B cell (primary cell): Measurements from ENCODE around the gene PCDH8. TPM values are rescaled to one million over a fixed set of nuclear protein-coding genes. Genes with fewer than 3 reads are reported as not detected.

Experiments
- ATAC-seq: fragments of 200-7000 bp; cut with Tn5 transposase; one replicate; pipeline ENCODE4 v1.10.0; 2021; ENCODE audit warnings: low read depth, mild to moderate bottlenecking, moderate number of reproducible peaks, moderate library complexity
- CTCF ChIA-PET: fragments of 350-600 bp; sonication (Branson Sonifier 250); formaldehyde crosslinking; loops from one replicate; lab custom pipeline; 2021; ENCODE audit warnings: antibody characterized with exemption, inconsistent platforms; lab: Charles Lee
- POLR2A ChIA-PET: fragments of 350-600 bp; sonication (Branson Sonifier 250); formaldehyde crosslinking; loops from one replicate; lab custom pipeline; 2021; ENCODE audit warnings: antibody characterized with exemption; lab: Charles Lee
- DNase-seq: peaks from one replicate; pipeline ENCODE4 v3.0.0; 2013
- H2AFZ ChIP-seq: 2 replicates; pipeline ENCODE4 v1.6.1; 2012; ENCODE audit warnings: mild to moderate bottlenecking, low read depth, low read length; ENCODE audit not compliant: insufficient read depth, poor library complexity, severe bottlenecking
- H3K27ac ChIP-seq, 2 donors: 1 replicate in 1 of 2; 2 replicates in 1 of 2; pipeline ENCODE4 v1.5.1; 2012 to 2013; ENCODE audit warnings: low read length in 2 of 2, mild to moderate bottlenecking in 2 of 2, moderate library complexity in 1 of 2
- H3K27me3 ChIP-seq, 4 experiments: fragments of 200-600 bp in 1 of 4; sonication (generic) in 1 of 4; replicated peaks in 1 of 4; 1 replicate in 2 of 4; 2 replicates in 2 of 4; pipeline versions ENCODE4 v1.6.1 to v1.7.0; 2013 to 2016; ENCODE audit warnings: low read length in 3 of 4, mild to moderate bottlenecking in 2 of 4, mixed read lengths in 1 of 4, moderate library complexity in 1 of 4; ENCODE audit not compliant: insufficient read depth in 4 of 4, control insufficient read depth in 3 of 4; ENCODE audit errors: control extremely low read depth in 1 of 4
- H3K36me3 ChIP-seq, 2 experiments: replicated peaks in 1 of 2; 1 replicate in 1 of 2; 2 replicates in 1 of 2; pipeline versions ENCODE4 v1.6.1 to v1.7.1; 2013; ENCODE audit warnings: low read length in 1 of 2; ENCODE audit not compliant: insufficient read depth in 2 of 2, control insufficient read depth in 1 of 2; ENCODE audit errors: control extremely low read depth in 1 of 2, extremely low read depth in 1 of 2
- H3K4me1 ChIP-seq, 2 donors: fragments of 200-600 bp in 1 of 2; sonication (generic) in 1 of 2; 1 replicate in 1 of 2; 2 replicates in 1 of 2; pipeline versions ENCODE4 v1.5.1 to v1.6.1; 2013 to 2017; ENCODE audit warnings: low read length in 2 of 2; ENCODE audit not compliant: control insufficient read depth in 2 of 2, insufficient read depth in 2 of 2
- H3K4me2 ChIP-seq: replicated peaks from 2 replicates; pipeline ENCODE3; 2012; ENCODE audit warnings: mild to moderate bottlenecking, low read depth, low read length; ENCODE audit not compliant: poor library complexity, severe bottlenecking
- H3K4me3 ChIP-seq, 5 experiments: fragments of 200-600 bp in 1 of 5; sonication (generic) in 1 of 5; 1 replicate in 3 of 5; 2 replicates in 2 of 5; pipeline versions ENCODE4 v1.5.1 to v1.7.0; 2011 to 2016; ENCODE audit warnings: low read length in 4 of 5, mild to moderate bottlenecking in 4 of 5, low read depth in 2 of 5, control low read depth in 1 of 5, moderate library complexity in 1 of 5; ENCODE audit not compliant: insufficient read depth in 1 of 5; ENCODE audit errors: control extremely low read depth in 1 of 5, extremely low read depth in 1 of 5
- H3K79me2 ChIP-seq: fragments of 200-600 bp; sonication (generic); one replicate; pipeline ENCODE4 v1.6.0; 2016; ENCODE audit warnings: low read length; ENCODE audit not compliant: control insufficient read depth, insufficient read depth
- H3K9ac ChIP-seq: fragments of 200-600 bp; sonication (generic); 2 replicates; pipeline ENCODE4 v1.6.1; 2017; ENCODE audit warnings: mild to moderate bottlenecking, low read length, moderate library complexity
- H3K9me3 ChIP-seq, 3 donors: one replicate each; pipeline versions ENCODE4 v1.6.1 to v1.7.1; 2013; ENCODE audit warnings: low read length in 2 of 3; ENCODE audit not compliant: control insufficient read depth in 2 of 3, insufficient read depth in 1 of 3; ENCODE audit errors: control extremely low read depth in 1 of 3
- H4K20me1 ChIP-seq: 2 replicates; pipeline ENCODE4 v1.6.0; 2012; ENCODE audit warnings: mild to moderate bottlenecking, low read length; ENCODE audit not compliant: insufficient read depth, control insufficient read depth, poor library complexity, severe bottlenecking
- H3K27ac Mint-ChIP-seq: one replicate; pipeline ENCODE4 v1.8.0; 2021; ENCODE audit warnings: mixed read lengths
- H3K27me3 Mint-ChIP-seq: one replicate; pipeline ENCODE4 v1.8.0; 2021; ENCODE audit warnings: mixed read lengths
- H3K4me1 Mint-ChIP-seq: one replicate; pipeline ENCODE4 v1.8.0; 2021; ENCODE audit warnings: mixed read lengths
- H3K4me3 Mint-ChIP-seq: one replicate; pipeline ENCODE4 v1.8.0; 2021; ENCODE audit warnings: mixed read lengths
- H3K9me3 Mint-ChIP-seq: one replicate; pipeline ENCODE4 v1.8.0; 2022; ENCODE audit warnings: mixed read lengths; ENCODE audit not compliant: insufficient read depth
- EZH2 ChIP-seq: IDR thresholded peaks from 2 replicates; pipeline ENCODE4 v1.6.1; 2012; ENCODE audit warnings: borderline replicate concordance, low read depth, mild to moderate bottlenecking, moderate library complexity, low read length; ENCODE audit not compliant: insufficient read depth, poor library complexity, severe bottlenecking
- WGBS: methylation state at CpG from one replicate; pipeline ENCODE4 v1.1.5; 2013; ENCODE audit warnings: missing lambda C conversion rate; ENCODE audit not compliant: insufficient coverage; 5-methylcytosine and 5-hydroxymethylcytosine counted together
- intact Hi-C: fragments of 100-400 bp; cut with micrococcal nuclease; formaldehyde crosslinking; loops from one replicate; pipeline ENCODE4 v1.10.0; 2022
- polyA plus RNA-seq: library from polyadenylated mRNA; depleted of rRNA; stranded (reverse); fragments of >200 nt; gene quantifications from 2 replicates; pipeline ENCODE4 v1.2.3, GENCODE V29; 2012
- small RNA-seq: library from RNA; depleted of rRNA; stranded (forward); fragments of <200 nt; gene quantifications from one replicate; pipeline ENCODE3, GENCODE V24; 2012; ENCODE audit warnings: low replicate concordance, low read depth; ENCODE audit not compliant: insufficient read length
- total RNA-seq, 2 donors: library from RNA; stranded (reverse); fragments of 120-200 nt in 1 of 2; gene quantifications; 1 replicate in 1 of 2; 2 replicates in 1 of 2; pipeline versions ENCODE4 v1.2.3 to v1.2.4, GENCODE V29; 2013 to 2022
- TF ChIP-seq, protein P1 (sequence below): fragments of 200-600 bp; IDR thresholded peaks from one replicate; pipeline ENCODE4 v1.8.0; 2022; ENCODE audit warnings: antibody characterized with exemption, mild to moderate bottlenecking

PCDH8 gene
- total and polyA plus RNA-seq, 2 donors (not counting 1 experiment from before 2014, with no cell fraction given): not detected

DNA sequence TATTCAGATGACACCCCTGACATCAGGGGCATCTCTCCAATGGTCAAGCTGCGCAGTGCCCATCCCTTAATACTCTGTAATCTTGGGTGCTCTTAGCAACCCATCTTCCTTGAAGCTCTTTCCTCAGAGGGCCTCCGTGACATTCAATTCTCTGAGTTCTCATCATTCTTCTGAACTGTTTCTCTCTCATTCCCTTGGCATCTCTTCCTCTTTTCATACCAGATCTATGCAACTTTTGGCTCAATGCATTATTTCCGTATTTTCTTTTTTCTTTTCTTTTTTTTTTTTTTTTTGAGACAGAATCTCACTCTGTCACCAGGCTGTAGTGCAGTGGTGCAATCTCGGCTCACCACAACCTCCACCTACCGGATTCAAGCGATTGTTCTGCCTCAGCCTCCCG, 53.9 kb downstream of the PCDH8 start:
- POLR2A ChIA-PET: no interaction called here
- no peaks in the 10 kb centered on the region for H4K20me1 ChIP-seq
- no peak overlapping the region for H3K4me2 ChIP-seq
- no peak overlapping the region for H3K27ac ChIP-seq
- peaks cover 0 to 2% (median 0%) of the 10 kb centered on the region in 4 experiments for H3K27me3 ChIP-seq
- 94% methylated on average over 2 of the region's 7 CpGs for WGBS
- H3K27me3 Mint-ChIP-seq: peaks cover 11% of the 10 kb centered on the region
- H3K9me3 ChIP-seq: no peaks in the 10 kb centered on the region
- no peaks in the 10 kb centered on the region for H3K9me3 Mint-ChIP-seq
- no peaks in the 10 kb centered on the region for H3K4me1 ChIP-seq
- H3K27ac Mint-ChIP-seq: no peak overlapping the region
- no peaks in the 10 kb centered on the region for H3K36me3 ChIP-seq
- no peak for TF ChIP-seq EZH2
- TF ChIP-seq, protein P1, sequence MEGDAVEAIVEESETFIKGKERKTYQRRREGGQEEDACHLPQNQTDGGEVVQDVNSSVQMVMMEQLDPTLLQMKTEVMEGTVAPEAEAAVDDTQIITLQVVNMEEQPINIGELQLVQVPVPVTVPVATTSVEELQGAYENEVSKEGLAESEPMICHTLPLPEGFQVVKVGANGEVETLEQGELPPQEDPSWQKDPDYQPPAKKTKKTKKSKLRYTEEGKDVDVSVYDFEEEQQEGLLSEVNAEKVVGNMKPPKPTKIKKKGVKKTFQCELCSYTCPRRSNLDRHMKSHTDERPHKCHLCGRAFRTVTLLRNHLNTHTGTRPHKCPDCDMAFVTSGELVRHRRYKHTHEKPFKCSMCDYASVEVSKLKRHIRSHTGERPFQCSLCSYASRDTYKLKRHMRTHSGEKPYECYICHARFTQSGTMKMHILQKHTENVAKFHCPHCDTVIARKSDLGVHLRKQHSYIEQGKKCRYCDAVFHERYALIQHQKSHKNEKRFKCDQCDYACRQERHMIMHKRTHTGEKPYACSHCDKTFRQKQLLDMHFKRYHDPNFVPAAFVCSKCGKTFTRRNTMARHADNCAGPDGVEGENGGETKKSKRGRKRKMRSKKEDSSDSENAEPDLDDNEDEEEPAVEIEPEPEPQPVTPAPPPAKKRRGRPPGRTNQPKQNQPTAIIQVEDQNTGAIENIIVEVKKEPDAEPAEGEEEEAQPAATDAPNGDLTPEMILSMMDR: no peak
- ATAC-seq (no peak), DNase-seq (no peak)
- H3K9ac ChIP-seq: no peak overlapping the region
- H3K4me3 ChIP-seq: no peak overlapping the region
- CTCF ChIA-PET: no interaction called here
- H3K4me1 Mint-ChIP-seq: no peaks in the 10 kb centered on the region
- H3K4me3 Mint-ChIP-seq: no peak overlapping the region
- H2AFZ ChIP-seq: no peak overlapping the region
- intact Hi-C loops: no loop called here
- no peaks in the 10 kb centered on the region for H3K79me2 ChIP-seq

DNA sequence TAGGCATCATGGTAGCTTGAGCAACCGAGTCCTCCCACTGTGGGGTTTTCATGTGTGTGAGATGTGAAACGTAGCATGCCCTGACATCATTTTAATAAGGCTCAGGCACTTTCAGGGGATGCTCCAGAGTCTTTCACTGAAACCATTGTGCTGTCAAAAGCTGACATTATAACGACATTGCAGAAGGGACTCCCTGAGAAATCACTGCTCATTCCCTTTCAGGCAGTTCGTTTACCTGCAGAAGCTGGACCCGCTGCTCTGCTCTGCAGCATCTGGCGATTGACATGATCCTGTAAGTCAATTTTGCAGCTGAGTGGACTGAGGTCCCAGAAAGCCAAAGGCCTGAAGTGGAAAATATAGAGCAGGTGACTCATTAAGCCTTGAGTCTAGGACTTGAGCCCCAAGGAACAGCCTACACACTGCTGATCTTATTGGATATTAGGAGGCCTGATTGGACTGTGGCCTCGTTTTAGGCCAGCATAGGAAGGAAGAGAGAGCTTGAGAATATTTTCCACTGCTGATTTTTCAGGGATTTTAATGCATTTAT, 54.9 kb downstream of the PCDH8 start:
- 77% methylated on average over 6 of the region's 7 CpGs for whole genome bisulfite sequencing
- H3K27me3 Mint-ChIP-seq: peaks cover 14% of the 10 kb centered on the region
- Histone ChIP-seq H3K27ac (no peak overlapping the region), H3K27me3 (peaks cover 0 to 2% (median 0%) of the 10 kb centered on the region in 4 experiments), H3K4me2 (no peak overlapping the region), H3K79me2 (no peaks in the 10 kb centered on the region), H3K4me1 (no peaks in the 10 kb centered on the region), H3K9me3 (no peaks in the 10 kb centered on the region), H3K36me3 (no peaks in the 10 kb centered on the region), H3K4me3 (no peak overlapping the region), H2AFZ (no peak overlapping the region), H3K9ac (no peak overlapping the region), H4K20me1 (no peaks in the 10 kb centered on the region)
- ChIA-PET CTCF (no interaction called here), POLR2A (no interaction called here)
- H3K4me3 Mint-ChIP-seq: no peak overlapping the region
- DNase-seq: no peak
- TF ChIP-seq EZH2: no peak
- TF ChIP-seq, protein P1: no peak
- no peaks in the 10 kb centered on the region for H3K9me3 Mint-ChIP-seq
- ATAC-seq: no peak
- intact Hi-C loops: no loop called here
- H3K4me1 Mint-ChIP-seq: no peaks in the 10 kb centered on the region
- no peak overlapping the region for H3K27ac Mint-ChIP-seq

Small RNA genes within 50 kb of the gene (small RNA-seq; reads per million reads assigned to genes)
- gene MIR759: not detected

Other genes with a start within 250 kb of the PCDH8 start
- 17.6 and 20.6 TPM in 2 replicates for gene HNRNPA1L2, start 206.2 kb downstream of the PCDH8 start, total RNA-seq
- gene HNRNPA1L2, start 206.2 kb downstream of the PCDH8 start, polyA plus RNA-seq: 10.7 and 19.3 TPM in 2 replicates
- 38.2 and 38.4 TPM in 2 replicates for gene SUGT1, start 195.8 kb downstream of the PCDH8 start, total RNA-seq
- gene SUGT1, start 195.8 kb downstream of the PCDH8 start, polyA plus RNA-seq: 9.5 and 15.0 TPM in 2 replicates
- not detected in 2 replicates for gene CNMD, start 108.8 kb downstream of the PCDH8 start, total RNA-seq
- gene CNMD, start 108.8 kb downstream of the PCDH8 start, polyA plus RNA-seq: not detected in 2 replicates
- gene OLFM4, start 180.2 kb upstream of the PCDH8 start, total RNA-seq: not detected in 2 replicates
- gene OLFM4, start 180.2 kb upstream of the PCDH8 start, polyA plus RNA-seq: not detected in 2 replicates